ENCODE results near the gene FOXC2. TPM values are rescaled to one million over a fixed set of nuclear protein-coding genes. Genes with fewer than 3 reads are reported as not detected.

FOXC2 gene
- total RNA-seq, 1 donor from 2014 or later = 1.5 TPM

DNA sequence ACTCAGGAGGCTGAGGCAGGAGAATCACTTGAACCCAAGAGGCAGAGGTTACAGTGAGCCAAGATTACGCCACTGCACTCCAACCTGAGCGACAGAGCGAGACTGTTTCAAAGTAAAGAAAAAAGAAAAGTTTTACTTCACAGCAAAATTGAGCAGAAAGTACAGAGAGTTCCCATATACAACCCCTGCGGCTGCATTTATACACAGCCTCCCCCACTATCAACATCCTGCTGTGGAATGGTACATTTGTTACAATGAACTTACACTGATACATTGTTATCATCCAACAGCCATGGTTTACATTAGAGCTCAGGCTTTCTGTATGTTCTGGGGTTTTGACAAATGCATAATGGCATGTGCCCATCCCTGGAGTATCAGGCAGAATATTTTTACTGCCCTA lies 9.0 kb upstream of the FOXC2 start:
- Histone ChIP-seq H3K36me3 (no peaks in the 10 kb centered on the region), H3K27me3 (ENCODE audit: low read depth) (peaks cover 55% of the 10 kb centered on the region), H3K9me3 (replicated peaks) (no peaks in the 10 kb centered on the region), H3K4me3 (no peak overlapping the region), H3K27ac (replicated peaks) (no peak overlapping the region), H3K4me1 (peaks cover 28% of the 10 kb centered on the region)
- DNase-seq = no peak
- TF ChIP-seq, protein P1, sequence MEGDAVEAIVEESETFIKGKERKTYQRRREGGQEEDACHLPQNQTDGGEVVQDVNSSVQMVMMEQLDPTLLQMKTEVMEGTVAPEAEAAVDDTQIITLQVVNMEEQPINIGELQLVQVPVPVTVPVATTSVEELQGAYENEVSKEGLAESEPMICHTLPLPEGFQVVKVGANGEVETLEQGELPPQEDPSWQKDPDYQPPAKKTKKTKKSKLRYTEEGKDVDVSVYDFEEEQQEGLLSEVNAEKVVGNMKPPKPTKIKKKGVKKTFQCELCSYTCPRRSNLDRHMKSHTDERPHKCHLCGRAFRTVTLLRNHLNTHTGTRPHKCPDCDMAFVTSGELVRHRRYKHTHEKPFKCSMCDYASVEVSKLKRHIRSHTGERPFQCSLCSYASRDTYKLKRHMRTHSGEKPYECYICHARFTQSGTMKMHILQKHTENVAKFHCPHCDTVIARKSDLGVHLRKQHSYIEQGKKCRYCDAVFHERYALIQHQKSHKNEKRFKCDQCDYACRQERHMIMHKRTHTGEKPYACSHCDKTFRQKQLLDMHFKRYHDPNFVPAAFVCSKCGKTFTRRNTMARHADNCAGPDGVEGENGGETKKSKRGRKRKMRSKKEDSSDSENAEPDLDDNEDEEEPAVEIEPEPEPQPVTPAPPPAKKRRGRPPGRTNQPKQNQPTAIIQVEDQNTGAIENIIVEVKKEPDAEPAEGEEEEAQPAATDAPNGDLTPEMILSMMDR (IDR thresholded peaks at IDR 0.05; ENCODE audit: borderline replicate concordance) = no peak
- intact Hi-C loops (cut with micrococcal nuclease) = no loop called here

DNA sequence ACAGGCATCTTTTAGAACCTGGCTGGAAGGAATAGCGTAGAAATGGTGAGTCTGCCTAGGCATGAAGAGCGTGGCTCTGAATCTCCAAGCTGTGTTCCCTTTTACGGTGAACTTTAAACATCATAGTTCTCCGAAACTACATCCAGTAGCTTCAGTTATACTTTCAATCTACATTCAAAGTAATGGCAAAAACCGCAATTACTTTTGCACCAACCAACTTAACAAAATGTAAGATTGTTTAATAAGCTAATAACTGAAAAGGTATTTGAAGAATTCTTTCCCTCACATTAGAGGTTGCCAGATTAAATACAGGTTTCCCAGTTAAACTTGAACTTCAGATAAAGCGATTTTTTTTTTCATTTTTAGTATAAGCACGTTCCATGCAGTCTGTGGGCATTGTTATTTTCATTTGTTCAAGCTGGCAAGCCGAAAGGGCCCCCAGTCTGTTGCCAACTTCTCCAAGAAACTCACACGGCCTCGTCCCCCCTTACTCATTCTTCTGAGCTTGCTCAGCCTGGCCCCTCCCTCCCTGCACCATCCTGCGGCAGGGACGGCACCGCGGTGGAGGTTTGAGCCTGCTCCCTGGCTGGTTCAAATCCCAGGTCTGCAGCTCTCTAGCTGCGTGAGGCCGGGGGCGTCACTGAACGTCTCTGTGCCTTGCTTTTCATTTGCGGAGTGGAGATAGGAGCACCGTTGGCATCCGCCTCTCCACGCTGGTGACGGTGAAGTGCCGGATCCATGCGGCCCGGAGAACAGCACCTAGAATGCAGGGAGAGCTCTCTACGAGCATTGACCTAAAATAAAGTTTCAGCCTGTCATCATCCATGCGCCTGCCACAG lies 8.1 kb upstream of the FOXC2 start:
- Histone ChIP-seq H3K4me1 (peaks cover 23% of the 10 kb centered on the region), H3K27me3 (ENCODE audit: low read depth) (peaks cover 65% of the 10 kb centered on the region), H3K9me3 (replicated peaks) (no peaks in the 10 kb centered on the region), H3K27ac (replicated peaks) (no peak overlapping the region), H3K36me3 (no peaks in the 10 kb centered on the region), H3K4me3 (no peak overlapping the region)
- intact Hi-C loops (cut with micrococcal nuclease) = no loop called here
- DNase-seq = no peak
- TF ChIP-seq, protein P1 (IDR thresholded peaks at IDR 0.05; ENCODE audit: borderline replicate concordance) = no peak

- TF ChIP-seq, protein P1 (IDR thresholded peaks at IDR 0.05; ENCODE audit: borderline replicate concordance) = no peak
- Histone ChIP-seq H3K4me1 (peaks cover 18% of the 10 kb centered on the region), H3K4me3 (no peak overlapping the region), H3K9me3 (replicated peaks) (no peaks in the 10 kb centered on the region), H3K27me3 (ENCODE audit: low read depth) (peaks cover 76% of the 10 kb centered on the region), H3K27ac (replicated peaks) (no peak overlapping the region), H3K36me3 (no peaks in the 10 kb centered on the region)
- intact Hi-C loops (cut with micrococcal nuclease) = loop anchor here (5.0 kb wide), 2 partner anchors 502 to 717 kb away; no protein-coding TSS in a partner anchor
- DNase-seq = no peak
These were observed 6.8 kb upstream of the FOXC2 start for GRCh38 chr16:86559802-86560305.

- no peak overlapping the region for H3K27ac ChIP-seq (replicated peaks)
- H3K36me3 ChIP-seq = no peaks in the 10 kb centered on the region
- intact Hi-C loops (cut with micrococcal nuclease) = loop anchor here (5.0 kb wide), 2 partner anchors 500 to 715 kb away; no protein-coding TSS in a partner anchor
- TF ChIP-seq, protein P1 (IDR thresholded peaks at IDR 0.05; ENCODE audit: borderline replicate concordance) = no peak
- no peak overlapping the region for H3K4me3 ChIP-seq
- H3K27me3 ChIP-seq (ENCODE audit: low read depth) = peaks cover 97% of the 10 kb centered on the region
- no peak for DNase-seq
- H3K9me3 ChIP-seq (replicated peaks) = no peaks in the 10 kb centered on the region
- peaks cover 19% of the 10 kb centered on the region for H3K4me1 ChIP-seq
These were observed 4.3 kb upstream of the FOXC2 start for GRCh38 chr16:86562356-86562755.

DNA sequence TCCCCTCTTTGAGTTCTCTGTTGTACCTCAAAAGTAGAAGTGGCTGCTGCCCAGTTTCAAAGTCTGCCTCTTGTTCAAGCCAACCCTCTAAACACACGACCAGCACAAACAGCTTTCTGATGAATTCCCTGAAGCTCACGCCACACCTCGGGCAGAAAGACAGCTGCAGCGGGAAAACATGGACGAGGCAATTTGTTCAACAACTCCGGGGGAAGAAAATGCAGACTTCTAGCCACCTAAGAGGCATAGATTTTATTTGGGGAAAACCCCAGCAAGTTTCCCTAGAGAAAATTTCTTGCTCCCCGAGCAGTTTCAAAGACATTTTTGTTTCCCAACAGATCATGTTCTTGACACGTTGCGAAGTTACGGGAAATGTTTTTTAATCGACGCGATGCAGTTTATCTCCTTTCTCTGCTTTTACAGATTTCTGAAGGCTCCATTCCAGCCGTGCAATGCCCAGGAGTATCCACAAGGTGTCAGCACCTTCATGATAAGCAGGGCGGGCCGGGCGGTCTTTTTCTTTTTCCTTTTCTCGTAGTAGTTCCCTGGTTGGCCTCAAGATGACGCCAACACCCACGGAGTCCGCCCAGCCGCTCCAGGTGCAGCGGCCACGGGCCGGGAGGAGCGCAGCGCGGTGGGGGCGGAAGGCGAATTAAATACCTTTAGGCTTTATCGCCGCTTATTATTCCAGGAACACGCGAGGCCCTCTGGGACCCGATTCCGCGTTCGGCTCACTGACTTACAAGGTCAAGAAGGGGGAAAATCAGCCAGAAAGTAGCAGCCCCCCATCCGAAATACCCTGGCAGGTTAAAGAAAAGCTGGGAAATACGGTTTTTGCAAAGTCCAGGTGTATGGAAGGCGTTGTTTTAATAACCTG lies 2.9 kb upstream of the FOXC2 start:
- Histone ChIP-seq H3K27me3 (ENCODE audit: low read depth) (peaks cover 98% of the 10 kb centered on the region), H3K9me3 (replicated peaks) (no peaks in the 10 kb centered on the region), H3K36me3 (no peaks in the 10 kb centered on the region), H3K4me1 (peaks cover 21% of the 10 kb centered on the region), H3K4me3 (peak overlapping the region; percentile 42), H3K27ac (replicated peaks) (peak overlapping the region; percentile 57)
- DNase-seq = peak; percentile 86
- intact Hi-C loops (cut with micrococcal nuclease) = loop anchor here (5.0 kb wide), 2 partner anchors 499 to 714 kb away; no protein-coding TSS in a partner anchor
- TF ChIP-seq, protein P1 (IDR thresholded peaks at IDR 0.05; ENCODE audit: borderline replicate concordance) = peak; percentile 100
